ENCODE data around the gene INO80E. TPM values are rescaled to one million over a fixed set of nuclear protein-coding genes. Genes with fewer than 3 reads are reported as not detected.

INO80E gene
- polyA plus RNA-seq, 1 experiment = 35.6 TPM

DNA sequence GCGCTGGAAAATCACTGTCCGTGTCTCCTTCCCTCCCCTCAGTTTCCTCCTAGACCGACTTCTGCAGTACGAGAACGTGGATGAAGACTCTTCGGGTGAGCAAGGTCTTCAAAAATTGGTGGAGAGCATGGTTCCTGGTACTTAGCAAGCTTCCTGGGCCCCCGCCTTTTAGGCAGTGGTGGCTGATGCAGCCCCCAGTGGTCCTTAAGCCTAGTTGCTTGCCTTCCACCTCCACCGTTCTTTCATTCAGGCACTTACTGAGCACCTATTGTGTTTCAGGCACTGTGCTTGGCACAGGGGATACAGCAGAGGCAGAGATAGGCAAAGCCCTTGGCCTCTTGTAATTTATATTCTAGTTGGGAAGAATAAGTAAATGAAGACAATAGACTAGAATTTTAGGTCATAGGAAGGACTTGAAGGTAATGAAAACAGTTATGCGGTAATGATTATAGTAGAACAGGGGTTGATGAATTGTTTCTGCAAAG lies 767 bp downstream of the INO80E start:
- Histone ChIP-seq H3K27me3 (ENCODE audit: control insufficient read depth, insufficient read depth, low read length) (no peaks in the 10 kb centered on the region), H3K36me3 (ENCODE audit: control insufficient read depth, insufficient read depth, low read length) (peaks cover 17% of the 10 kb centered on the region), H3K4me3 (ENCODE audit: low read depth, low read length) (peak overlapping the region; percentile 90)
- ChIA-PET POLR2A (no interaction called here), CTCF (interaction anchor here (0.6 to 1.4 kb wide), 5 partner anchors 8 to 296 kb away, joined by 3 to 8 read pairs (median 3); partner anchors contain the start of gene PAGR1)
- TF ChIP-seq, protein P1, sequence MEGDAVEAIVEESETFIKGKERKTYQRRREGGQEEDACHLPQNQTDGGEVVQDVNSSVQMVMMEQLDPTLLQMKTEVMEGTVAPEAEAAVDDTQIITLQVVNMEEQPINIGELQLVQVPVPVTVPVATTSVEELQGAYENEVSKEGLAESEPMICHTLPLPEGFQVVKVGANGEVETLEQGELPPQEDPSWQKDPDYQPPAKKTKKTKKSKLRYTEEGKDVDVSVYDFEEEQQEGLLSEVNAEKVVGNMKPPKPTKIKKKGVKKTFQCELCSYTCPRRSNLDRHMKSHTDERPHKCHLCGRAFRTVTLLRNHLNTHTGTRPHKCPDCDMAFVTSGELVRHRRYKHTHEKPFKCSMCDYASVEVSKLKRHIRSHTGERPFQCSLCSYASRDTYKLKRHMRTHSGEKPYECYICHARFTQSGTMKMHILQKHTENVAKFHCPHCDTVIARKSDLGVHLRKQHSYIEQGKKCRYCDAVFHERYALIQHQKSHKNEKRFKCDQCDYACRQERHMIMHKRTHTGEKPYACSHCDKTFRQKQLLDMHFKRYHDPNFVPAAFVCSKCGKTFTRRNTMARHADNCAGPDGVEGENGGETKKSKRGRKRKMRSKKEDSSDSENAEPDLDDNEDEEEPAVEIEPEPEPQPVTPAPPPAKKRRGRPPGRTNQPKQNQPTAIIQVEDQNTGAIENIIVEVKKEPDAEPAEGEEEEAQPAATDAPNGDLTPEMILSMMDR (IDR thresholded peaks at IDR 0.05; ENCODE audit: insufficient read depth, low read depth, low read length) = no peak
- no peak for DNase-seq (ENCODE audit: low read depth)

- DNase-seq (ENCODE audit: low read depth) = no peak
- POLR2A ChIA-PET = no interaction called here
- H3K36me3 ChIP-seq (ENCODE audit: control insufficient read depth, insufficient read depth, low read length) = peaks cover 11% of the 10 kb centered on the region
- no peaks in the 10 kb centered on the region for H3K27me3 ChIP-seq (ENCODE audit: control insufficient read depth, insufficient read depth, low read length)
- CTCF ChIA-PET = interaction anchor here (0.8 kb wide), 1 partner anchor 12 kb away, joined by 3 read pairs; no protein-coding TSS in a partner anchor
- H3K4me3 ChIP-seq (ENCODE audit: low read depth, low read length) = no peak overlapping the region
- TF ChIP-seq, protein P1 (IDR thresholded peaks at IDR 0.05; ENCODE audit: insufficient read depth, low read depth, low read length) = no peak
Measured at GRCh38 chr16:29999605-30000004, 3.6 kb downstream of the INO80E start.

DNA sequence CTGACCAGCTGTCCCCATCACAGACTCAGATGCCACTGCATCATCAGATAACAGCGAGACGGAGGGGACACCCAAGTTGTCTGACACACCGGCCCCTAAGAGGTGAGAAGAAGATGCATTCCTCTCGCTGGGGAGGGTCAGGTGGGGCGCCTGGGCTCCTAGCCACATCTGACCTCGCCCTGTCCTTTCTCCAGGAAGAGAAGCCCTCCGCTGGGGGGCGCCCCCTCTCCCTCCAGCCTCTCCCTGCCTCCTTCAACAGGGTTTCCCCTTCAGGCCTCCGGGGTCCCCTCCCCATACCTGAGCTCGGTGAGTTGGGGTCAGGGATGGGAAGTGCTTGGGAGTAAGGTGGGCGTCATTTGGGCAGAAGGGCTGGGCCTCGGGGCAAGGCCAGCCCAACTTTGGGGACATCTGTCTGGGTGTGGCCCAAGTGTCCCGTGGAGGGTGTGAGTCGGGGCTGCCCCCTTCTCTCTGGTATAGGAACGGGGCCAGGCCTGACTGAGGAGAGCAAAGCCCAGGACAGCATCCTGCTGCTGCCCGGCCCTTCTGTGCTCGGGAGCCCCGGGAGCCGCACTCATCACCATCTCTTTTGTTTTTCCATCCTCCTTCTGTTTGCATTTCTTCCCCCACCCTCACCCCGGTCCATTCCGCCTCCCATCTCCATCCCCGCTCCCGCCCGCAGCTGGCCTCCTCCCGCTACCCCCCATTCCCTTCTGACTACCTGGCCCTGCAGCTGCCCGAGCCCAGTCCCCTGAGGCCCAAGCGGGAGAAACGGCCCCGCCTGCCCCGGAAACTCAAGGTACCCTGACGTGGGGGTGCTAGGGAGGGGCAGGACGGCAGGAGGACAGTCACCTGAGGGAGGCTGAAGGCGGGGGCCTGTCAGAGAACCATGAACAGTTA lies 4.9 kb downstream of the INO80E start:
- no peaks in the 10 kb centered on the region for H3K27me3 ChIP-seq (ENCODE audit: control insufficient read depth, insufficient read depth, low read length)
- peaks cover 12% of the 10 kb centered on the region for H3K36me3 ChIP-seq (ENCODE audit: control insufficient read depth, insufficient read depth, low read length)
- DNase-seq (ENCODE audit: low read depth) = no peak
- POLR2A ChIA-PET = no interaction called here
- no peak overlapping the region for H3K4me3 ChIP-seq (ENCODE audit: low read depth, low read length)
- CTCF ChIA-PET = interaction anchor here (0.8 to 1.6 kb wide), 2 partner anchors 11 to 30 kb away, joined by 3 to 4 read pairs; partner anchors contain the start of gene TLCD3B
- TF ChIP-seq, protein P1 (IDR thresholded peaks at IDR 0.05; ENCODE audit: insufficient read depth, low read depth, low read length) = 0 out of 2 replicates have a peak, but pooled peaks have one; percentile 6

GRCh38 chr16:30002614-30003346 lies 6.7 kb downstream of the INO80E start:
- no peak overlapping the region for H3K4me3 ChIP-seq (ENCODE audit: low read depth, low read length)
- TF ChIP-seq, protein P1 (IDR thresholded peaks at IDR 0.05; ENCODE audit: insufficient read depth, low read depth, low read length) = no peak
- H3K27me3 ChIP-seq (ENCODE audit: control insufficient read depth, insufficient read depth, low read length) = no peaks in the 10 kb centered on the region
- H3K36me3 ChIP-seq (ENCODE audit: control insufficient read depth, insufficient read depth, low read length) = peaks cover 13% of the 10 kb centered on the region
- ChIA-PET POLR2A (no interaction called here), CTCF (interaction anchor here (1.3 kb wide), 1 partner anchor 154 kb away, joined by 8 read pairs; no protein-coding TSS in a partner anchor)
- DNase-seq (ENCODE audit: low read depth) = no peak
